ENCODE results near the gene RAMP1.

DNA sequence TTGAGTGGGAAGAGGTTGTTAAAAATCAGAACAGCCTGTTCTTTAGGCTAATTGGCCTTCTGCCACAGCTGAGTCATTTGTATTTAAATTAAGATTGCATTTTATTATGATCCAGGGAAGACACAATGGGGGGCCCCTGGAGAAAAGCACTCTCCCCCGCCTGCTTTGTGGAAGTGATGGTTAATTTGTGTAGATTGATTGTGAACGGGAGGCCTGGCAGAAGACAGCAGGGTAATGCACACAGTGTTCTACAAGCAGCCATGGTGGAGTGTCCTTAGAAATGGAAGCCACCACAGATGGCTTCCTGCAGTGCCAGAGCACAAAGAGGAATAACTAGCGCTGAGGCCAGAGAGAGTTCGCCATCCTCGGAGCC, 19.6 kb downstream of the RAMP1 start:
- TF ChIP-seq CTCF (conservative IDR thresholded peaks at IDR 0.05 in 1 of 2, IDR thresholded peaks at IDR 0.05 in 1 of 2; ENCODE audit: low read depth in 1 of 2, low read length in 2 of 2) = no peak
- TF ChIP-seq EZH2 (IDR thresholded peaks at IDR 0.05; ENCODE audit: low read length, missing control alignments) = no peak

All from fibroblast of lung (primary cell).